Measurements from ENCODE around the gene TBCK. TPM values are rescaled to one million over a fixed set of nuclear protein-coding genes. Genes with fewer than 3 reads are reported as not detected.

TBCK gene
- total and polyA plus RNA-seq, 2 of the 8 experiments (the other 6 are each of a cell fraction or from before 2014, with no cell fraction given) = 10.2 to 18.7 TPM

DNA sequence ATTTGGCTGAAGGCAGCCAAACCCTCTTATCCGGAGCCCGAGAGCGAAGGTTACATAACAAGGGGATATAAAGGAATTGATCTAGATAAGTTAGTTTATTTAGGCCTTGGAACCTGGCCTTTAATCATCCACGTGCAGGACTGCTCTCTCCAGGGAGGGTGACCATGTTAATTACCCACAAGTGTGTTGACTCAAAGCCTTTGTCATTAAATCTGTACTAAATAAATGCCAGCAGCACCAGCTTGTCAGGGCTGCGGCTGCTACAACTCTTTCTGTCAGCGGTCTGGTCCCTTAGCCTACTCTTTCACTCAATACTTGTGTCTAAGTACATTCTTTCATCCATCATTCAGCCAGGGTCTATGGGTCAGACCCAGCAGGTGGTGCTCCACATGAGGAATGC, 206.1 kb downstream of the TBCK start:
- WGBS, 2 experiments (ENCODE audit: extremely low coverage in 1 of 2, insufficient coverage in 1 of 2, insufficient read length in 1 of 2, insufficient replicate concordance in 2 of 2, low coverage in 1 of 2, low lambda C conversion rate in 2 of 2, missing lambda C conversion rate in 1 of 2) = 98% methylated on average over 6 of the region's 6 CpGs; no CpG with 5 or more reads in 1 of the 2 experiments
- Histone ChIP-seq H3K23me2 (ENCODE audit: low read depth, low read length) (no peaks in the 10 kb centered on the region), H3K27me3 (replicated peaks in 1 of 4; ENCODE audit: control insufficient read depth in 3 of 4, extremely low read depth in 1 of 4, insufficient read depth in 3 of 4, low read length in 3 of 4) (no peaks in the 10 kb centered on the region; a peak in 1 of 7 replicates), H2BK120ac (replicated peaks; ENCODE audit: low read depth, low read length) (no peak overlapping the region), H3K4ac (replicated peaks; ENCODE audit: insufficient read length, low read depth, low read length) (no peak overlapping the region), H3K9ac (replicated peaks in 1 of 4; ENCODE audit: extremely low read depth in 1 of 4, low read depth in 3 of 4, low read length in 3 of 4) (no peak overlapping the region), H4K8ac (ENCODE audit: extremely low read depth, insufficient read depth, low read length) (no peak overlapping the region), H4K91ac (replicated peaks; ENCODE audit: insufficient read length, low read length) (no peak overlapping the region), H2BK20ac (ENCODE audit: low read length) (no peak overlapping the region), H3K4me3 (ENCODE audit: extremely low read depth in 1 of 4, insufficient read depth in 2 of 4, low read depth in 3 of 4, low read length in 4 of 4) (no peak overlapping the region), H3K79me2 (ENCODE audit: control insufficient read depth in 1 of 2, insufficient read depth in 2 of 2, low read length in 2 of 2) (no peaks in the 10 kb centered on the region), H2BK12ac (ENCODE audit: low read depth, low read length) (no peak overlapping the region), H2AK5ac (ENCODE audit: low read depth, low read length) (no peak overlapping the region), H3K36me3 (ENCODE audit: control insufficient read depth in 2 of 4, insufficient read depth in 4 of 4, low read length in 3 of 4) (peaks cover 0 to 12% (median 0%) of the 10 kb centered on the region in 4 experiments; a peak in 3 of 8 replicates), H3K79me1 (ENCODE audit: low read depth, low read length) (no peaks in the 10 kb centered on the region), H3K14ac (ENCODE audit: insufficient read length) (no peak overlapping the region), H2BK5ac (ENCODE audit: low read depth, low read length) (no peak overlapping the region), H3K4me1 (replicated peaks in 1 of 4; ENCODE audit: control insufficient read depth in 3 of 4, insufficient read depth in 4 of 4, low read length in 3 of 4) (no peaks in the 10 kb centered on the region), H4K20me1 (replicated peaks in 1 of 2; ENCODE audit: control insufficient read depth in 1 of 2, insufficient read depth in 2 of 2, low read length in 2 of 2) (no peaks in the 10 kb centered on the region), H4K5ac (ENCODE audit: insufficient read length, low read depth, low read length) (no peak overlapping the region), H2AFZ (ENCODE audit: low read length) (no peak overlapping the region), H2BK15ac (ENCODE audit: low read length) (no peak overlapping the region), H3K56ac (replicated peaks; ENCODE audit: insufficient read length, low read depth, low read length) (no peak overlapping the region), H3K23ac (ENCODE audit: insufficient read length) (no peak overlapping the region), H3K4me2 (ENCODE audit: insufficient read depth in 1 of 2, low read depth in 2 of 2, low read length in 2 of 2) (no peak overlapping the region), H3K18ac (ENCODE audit: extremely low read depth, low read length) (no peak overlapping the region), H3K9me3 (ENCODE audit: insufficient read depth in 2 of 2, low read depth in 1 of 2, low read length in 1 of 2) (peaks cover 30 to 31% of the 10 kb centered on the region in 2 experiments), H3K27ac (ENCODE audit: low read depth, low read length) (no peak overlapping the region)
- TF ChIP-seq CTBP2 (IDR thresholded peaks at IDR 0.05; ENCODE audit: borderline replicate concordance, insufficient read depth, insufficient read length, low read length) = no peak
- TF ChIP-seq TAF7 (optimal IDR thresholded peaks at IDR 0.05; ENCODE audit: borderline replicate concordance, low read depth, low read length) = no peak
- no peak for TF ChIP-seq EGR1 (IDR thresholded peaks at IDR 0.05; ENCODE audit: borderline replicate concordance, low read depth, low read length)
- no peak for TF ChIP-seq TCF12 (IDR thresholded peaks at IDR 0.05; ENCODE audit: low read depth, low read length)
- no peak for TF ChIP-seq HDAC6 (IDR thresholded peaks at IDR 0.05; ENCODE audit: low read depth, low read length)
- TF ChIP-seq CBX5 (IDR thresholded peaks at IDR 0.05; ENCODE audit: low read depth, low read length) = no peak
- no peak for TF ChIP-seq KDM4A (IDR thresholded peaks at IDR 0.05; ENCODE audit: low read depth, low read length, severe bottlenecking)
- FAIRE-seq (no peak), DNase-seq (ENCODE audit: low read depth in 1 of 2, low spot score in 2 of 2) (no peak)
- ChIA-PET CTCF (ENCODE audit: partially characterized antibody) (interaction anchor here (1.3 kb wide), 1 partner anchor 18 kb away, joined by 3 read pairs; no protein-coding TSS in a partner anchor), POLR2A (ENCODE audit: partially characterized antibody) (no interaction called here)
